ENCODE measurements around the gene SETD5. TPM values are rescaled to one million over a fixed set of nuclear protein-coding genes. Genes with fewer than 3 reads are reported as not detected.

The SETD5 gene
- total RNA-seq, 2 experiments from 2014 or later, result 98.0 to 103 TPM

DNA sequence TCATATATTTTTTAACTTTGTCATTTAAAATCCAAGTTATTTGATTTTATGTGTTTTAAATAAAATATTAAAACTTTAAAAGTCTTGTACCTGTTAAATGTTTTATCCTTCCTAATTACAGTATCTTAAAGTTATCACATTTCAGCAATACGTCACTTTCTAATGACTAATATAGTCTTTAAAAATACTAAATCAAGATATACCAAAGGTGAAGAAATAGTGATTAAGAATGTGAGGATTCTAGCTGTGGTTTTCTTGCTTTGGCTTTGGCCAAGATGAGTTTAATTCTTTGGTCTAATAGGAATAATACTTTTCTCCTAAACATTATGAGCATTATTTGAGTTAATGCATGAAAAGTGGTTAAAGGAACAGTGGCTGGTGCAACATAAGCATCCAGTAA is 13.9 kb downstream of the SETD5 start:
- no peaks in the 10 kb centered on the region for H3K27me3 Mint-ChIP-seq
- no peak for DNase-seq
- ChIA-PET POLR2A (no interaction called here), CTCF (no interaction called here)
- no peaks in the 10 kb centered on the region for H3K9me3 Mint-ChIP-seq
- H3K27ac Mint-ChIP-seq, result no peak overlapping the region
- H3K4me1 Mint-ChIP-seq (ENCODE audit: low read depth), result peaks cover 62% of the 10 kb centered on the region
- H3K4me3 Mint-ChIP-seq, result no peak overlapping the region
- peaks cover 12% of the 10 kb centered on the region for H3K36me3 Mint-ChIP-seq
- intact Hi-C loops (cut with micrococcal nuclease), result no loop called here

DNA sequence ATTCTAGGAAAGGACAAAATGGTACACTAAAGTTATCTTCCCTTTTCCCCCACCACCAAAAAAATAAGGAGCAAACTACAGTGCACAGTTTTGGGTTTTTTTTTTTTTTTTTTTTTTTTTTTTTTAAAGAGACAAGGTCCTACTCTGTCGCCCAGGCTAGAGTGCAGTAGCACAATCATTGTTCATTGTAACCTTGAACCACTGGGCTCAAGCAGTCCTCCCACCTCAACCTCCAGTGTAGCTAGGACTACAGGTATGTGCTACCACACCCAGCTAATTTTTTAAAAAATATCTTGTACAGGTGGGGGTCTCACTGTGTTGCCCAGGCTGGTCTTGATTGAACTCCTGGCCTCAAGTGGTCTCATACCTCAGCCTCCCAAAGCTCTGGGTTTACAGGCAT is 14.9 kb downstream of the SETD5 start:
- ChIA-PET POLR2A (no interaction called here), CTCF (interaction anchor here (1.4 kb wide), 1 partner anchor 13 kb away, joined by 4 read pairs; no protein-coding TSS in a partner anchor)
- Mint-ChIP-seq H3K27me3 (no peaks in the 10 kb centered on the region), H3K9me3 (no peaks in the 10 kb centered on the region), H3K4me3 (no peak overlapping the region), H3K4me1 (ENCODE audit: low read depth) (peaks cover 56% of the 10 kb centered on the region), H3K36me3 (peaks cover 14% of the 10 kb centered on the region), H3K27ac (no peak overlapping the region)
- intact Hi-C loops (cut with micrococcal nuclease), result no loop called here
- no peak for DNase-seq

GRCh38 chr3:9414826-9415225 is 17.4 kb downstream of the SETD5 start:
- Mint-ChIP-seq H3K9me3 (no peaks in the 10 kb centered on the region), H3K27me3 (no peaks in the 10 kb centered on the region), H3K4me1 (ENCODE audit: low read depth) (peaks cover 45% of the 10 kb centered on the region), H3K36me3 (peaks cover 13% of the 10 kb centered on the region), H3K27ac (no peak overlapping the region), H3K4me3 (no peak overlapping the region)
- no peak for DNase-seq
- CTCF ChIA-PET, result no interaction called here
- intact Hi-C loops (cut with micrococcal nuclease), result no loop called here
- POLR2A ChIA-PET, result no interaction called here

DNA sequence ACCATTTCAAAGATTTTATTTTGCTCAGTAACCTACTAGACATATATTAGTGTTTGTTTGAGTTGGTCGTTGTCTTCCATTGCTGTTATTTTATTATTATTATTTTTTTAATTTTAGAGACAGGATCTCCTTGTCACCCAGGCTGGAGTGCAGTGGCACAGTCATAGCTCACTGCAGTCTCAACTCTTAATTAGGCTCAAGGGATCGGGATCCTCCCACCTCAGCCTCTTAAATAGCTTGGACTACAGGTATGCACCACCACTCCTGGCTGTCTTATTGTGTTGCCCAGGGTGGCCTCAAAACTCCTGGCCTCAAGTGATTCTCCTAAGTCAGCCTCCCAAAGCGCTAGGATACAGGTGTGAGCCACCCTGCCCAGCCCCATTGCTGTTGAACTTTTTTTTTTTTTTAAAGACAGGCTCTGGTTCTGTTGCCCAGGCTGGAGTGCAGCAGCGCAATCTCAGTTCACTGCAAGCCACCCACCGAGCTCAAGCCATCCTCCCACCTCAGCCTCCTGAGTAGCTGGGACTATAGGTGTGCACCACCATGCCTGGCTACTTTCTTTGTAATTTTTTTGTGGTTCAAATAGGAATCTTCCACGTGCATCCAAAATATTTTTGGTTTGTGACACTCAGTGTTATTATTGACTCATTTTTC is 18.2 kb downstream of the SETD5 start:
- CTCF ChIA-PET, result interaction anchor here (0.6 to 1.2 kb wide), 2 partner anchors 16 to 19 kb away, joined by 3 read pairs; no protein-coding TSS in a partner anchor
- H3K4me1 Mint-ChIP-seq (ENCODE audit: low read depth), result peaks cover 44% of the 10 kb centered on the region

DNA sequence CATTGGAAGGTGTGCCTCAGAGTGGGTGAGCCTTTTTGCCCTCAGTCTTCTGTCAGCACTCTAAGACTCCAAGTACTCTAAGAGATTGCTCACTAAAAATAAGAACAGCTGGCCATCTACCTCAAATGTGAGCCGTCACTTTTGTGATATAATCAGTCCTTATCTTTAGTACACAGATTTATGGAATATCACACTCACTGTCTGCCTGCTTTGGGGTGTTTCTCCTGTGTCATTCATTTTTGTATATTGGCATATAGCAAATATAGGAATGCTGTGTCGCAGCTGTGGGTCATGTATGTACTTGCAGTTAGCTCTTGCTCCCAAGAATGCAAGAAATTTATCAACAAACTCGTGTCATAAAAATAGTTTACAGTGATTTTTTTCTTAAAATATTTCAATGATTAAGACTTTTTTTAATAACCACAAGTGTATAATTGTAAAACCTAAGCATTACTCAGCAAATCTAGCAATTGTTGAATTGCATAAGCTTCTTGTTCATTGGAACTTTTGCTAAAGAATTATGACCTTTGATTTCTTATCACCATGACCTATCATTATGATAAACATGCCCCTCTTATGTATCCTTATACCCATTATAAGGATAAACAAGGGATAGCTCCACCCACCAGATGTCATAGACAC is 18.8 kb downstream of the SETD5 start:
- DNase-seq, result no peak
- no peak overlapping the region for H3K4me3 Mint-ChIP-seq
- peaks cover 50% of the 10 kb centered on the region for H3K4me1 Mint-ChIP-seq (ENCODE audit: low read depth)
- peaks cover 12% of the 10 kb centered on the region for H3K36me3 Mint-ChIP-seq
- intact Hi-C loops (cut with micrococcal nuclease), result no loop called here
- POLR2A ChIA-PET, result interaction anchor here (0.8 to 1.7 kb wide), 6 partner anchors 11 to 53 kb away, joined by 3 to 7 read pairs (median 4); partner anchors contain the start of gene THUMPD3
- no peaks in the 10 kb centered on the region for H3K9me3 Mint-ChIP-seq
- H3K27me3 Mint-ChIP-seq, result no peaks in the 10 kb centered on the region
- peak overlapping the region; percentile 10 for H3K27ac Mint-ChIP-seq
- CTCF ChIA-PET, result interaction anchor here (0.9 to 1.2 kb wide), 2 partner anchors 20 to 63 kb away, joined by 3 read pairs; no protein-coding TSS in a partner anchor

More for the DNA sequence above, 18.2 kb downstream of the SETD5 start:
- no peak for DNase-seq
- Mint-ChIP-seq H3K9me3 (no peaks in the 10 kb centered on the region), H3K27me3 (no peaks in the 10 kb centered on the region), H3K27ac (peak overlapping the region; percentile 10), H3K4me3 (no peak overlapping the region), H3K36me3 (peaks cover 12% of the 10 kb centered on the region)
- intact Hi-C loops (cut with micrococcal nuclease), result no loop called here
- POLR2A ChIA-PET, result interaction anchor here (0.8 to 1.7 kb wide), 4 partner anchors 17 to 53 kb away, joined by 3 to 7 read pairs (median 4); partner anchors contain the start of gene THUMPD3

GRCh38 chr3:9420850-9421549 is 23.6 kb downstream of the SETD5 start:
- peaks cover 42% of the 10 kb centered on the region for H3K4me1 Mint-ChIP-seq (ENCODE audit: low read depth)
- CTCF ChIA-PET, result interaction anchor here (0.7 to 1.6 kb wide), 3 partner anchors 12 to 67 kb away, joined by 3 to 8 read pairs (median 7); partner anchors contain the start of gene THUMPD3

GRCh38 chr3:9422712-9423424 is 25.5 kb downstream of the SETD5 start:
- H3K27me3 Mint-ChIP-seq, result no peaks in the 10 kb centered on the region
- H3K27ac Mint-ChIP-seq, result peak overlapping the region; percentile 90
- DNase-seq, result peak; percentile 40
- ChIA-PET CTCF (interaction anchor here (1.1 kb wide), 1 partner anchor 19 kb away, joined by 3 read pairs; no protein-coding TSS in a partner anchor), POLR2A (no interaction called here)
- intact Hi-C loops (cut with micrococcal nuclease), result loop anchor here (1.0 to 5.0 kb wide), 3 partner anchors 25 to 70 kb away; no protein-coding TSS in a partner anchor
- H3K4me3 Mint-ChIP-seq, result no peak overlapping the region
- peaks cover 39% of the 10 kb centered on the region for H3K4me1 Mint-ChIP-seq (ENCODE audit: low read depth)
- no peaks in the 10 kb centered on the region for H3K9me3 Mint-ChIP-seq
- H3K36me3 Mint-ChIP-seq, result peaks cover 20% of the 10 kb centered on the region

More at GRCh38 chr3:9420850-9421549, 23.6 kb downstream of the SETD5 start:
- peaks cover 19% of the 10 kb centered on the region for H3K36me3 Mint-ChIP-seq
- no peaks in the 10 kb centered on the region for H3K27me3 Mint-ChIP-seq
- intact Hi-C loops (cut with micrococcal nuclease), result loop anchor here (1.0 to 5.0 kb wide), 2 partner anchors 19 to 34 kb away; no protein-coding TSS in a partner anchor
- no peaks in the 10 kb centered on the region for H3K9me3 Mint-ChIP-seq
- DNase-seq, result no peak
- H3K27ac Mint-ChIP-seq, result peak overlapping the region; percentile 50
- H3K4me3 Mint-ChIP-seq, result no peak overlapping the region
- POLR2A ChIA-PET, result interaction anchor here (0.6 to 2.0 kb wide), 4 partner anchors 20 to 58 kb away, joined by 3 to 9 read pairs (median 6); partner anchors contain the start of genes SETD5 and THUMPD3

GRCh38 chr3:9428411-9428810 is 31.0 kb downstream of the SETD5 start:
- intact Hi-C loops (cut with micrococcal nuclease), result no loop called here
- Mint-ChIP-seq H3K4me3 (no peak overlapping the region), H3K36me3 (peaks cover 48% of the 10 kb centered on the region), H3K4me1 (ENCODE audit: low read depth) (peaks cover 3% of the 10 kb centered on the region), H3K27me3 (no peaks in the 10 kb centered on the region), H3K9me3 (no peaks in the 10 kb centered on the region), H3K27ac (no peak overlapping the region)
- ChIA-PET CTCF (no interaction called here), POLR2A (no interaction called here)
- DNase-seq, result no peak

DNA sequence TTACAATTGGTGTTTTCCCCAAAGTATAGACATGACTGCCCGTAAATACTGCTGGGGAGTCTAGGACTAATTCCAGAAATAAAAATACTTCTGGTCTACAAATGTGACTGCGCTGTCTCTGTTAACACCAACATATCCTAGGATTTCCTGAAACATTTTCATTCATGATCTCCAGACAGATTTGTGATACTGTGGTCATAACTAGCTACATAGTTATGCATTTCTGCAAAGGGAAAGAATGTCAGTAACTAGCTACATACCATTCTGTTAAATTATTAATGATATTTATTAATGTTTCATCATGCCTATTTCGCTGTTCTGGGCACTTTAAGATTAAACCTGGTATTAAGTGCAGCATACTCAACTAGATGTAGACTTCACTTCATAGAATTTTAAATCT is 33.3 kb downstream of the SETD5 start:
- Mint-ChIP-seq H3K4me3 (no peak overlapping the region), H3K36me3 (peaks cover 57% of the 10 kb centered on the region), H3K27me3 (no peaks in the 10 kb centered on the region), H3K9me3 (no peaks in the 10 kb centered on the region), H3K4me1 (ENCODE audit: low read depth) (peaks cover 2% of the 10 kb centered on the region), H3K27ac (no peak overlapping the region)
- ChIA-PET POLR2A (no interaction called here), CTCF (no interaction called here)
- no peak for DNase-seq
- intact Hi-C loops (cut with micrococcal nuclease), result loop anchor here (5.0 kb wide), 1 partner anchor 37 kb away; no protein-coding TSS in a partner anchor

GRCh38 chr3:9433627-9434521 is 36.5 kb downstream of the SETD5 start:
- POLR2A ChIA-PET, result no interaction called here
- Mint-ChIP-seq H3K27ac (no peak overlapping the region), H3K36me3 (peaks cover 60% of the 10 kb centered on the region)

DNA sequence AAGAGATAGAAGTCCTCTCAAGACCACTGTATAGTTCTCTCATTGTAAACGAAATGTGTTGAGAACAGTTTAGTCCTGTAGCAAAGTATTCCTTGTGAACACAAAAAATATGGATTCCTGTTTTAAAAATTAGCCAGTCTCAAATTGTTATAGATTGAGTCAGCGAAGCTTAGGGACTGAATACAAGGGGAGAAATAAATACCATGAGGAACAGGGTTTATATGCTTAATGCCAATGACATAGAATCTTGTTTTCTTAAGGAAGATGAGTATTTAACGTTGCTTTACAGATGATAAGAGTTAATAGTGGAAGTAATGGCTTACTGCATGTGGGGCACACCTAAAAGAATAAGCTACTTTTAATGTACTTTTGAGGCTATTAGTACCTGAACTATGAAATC is 37.9 kb downstream of the SETD5 start:
- no peak for DNase-seq
- ChIA-PET POLR2A (interaction anchor here (0.6 kb wide), 1 partner anchor 47 kb away, joined by 4 read pairs; no protein-coding TSS in a partner anchor), CTCF (interaction anchor here (1.2 kb wide), 1 partner anchor 82 kb away, joined by 3 read pairs; no protein-coding TSS in a partner anchor)
- Mint-ChIP-seq H3K9me3 (no peaks in the 10 kb centered on the region), H3K4me1 (ENCODE audit: low read depth) (peaks cover 4% of the 10 kb centered on the region), H3K4me3 (no peak overlapping the region), H3K27ac (no peak overlapping the region), H3K36me3 (peaks cover 57% of the 10 kb centered on the region), H3K27me3 (no peaks in the 10 kb centered on the region)
- intact Hi-C loops (cut with micrococcal nuclease), result no loop called here

More at GRCh38 chr3:9433627-9434521, 36.5 kb downstream of the SETD5 start:
- CTCF ChIA-PET, result no interaction called here
- DNase-seq, result no peak
- Mint-ChIP-seq H3K4me1 (ENCODE audit: low read depth) (peaks cover 4% of the 10 kb centered on the region), H3K27me3 (no peaks in the 10 kb centered on the region), H3K9me3 (no peaks in the 10 kb centered on the region), H3K4me3 (no peak overlapping the region)
- intact Hi-C loops (cut with micrococcal nuclease), result loop anchor here (5.0 kb wide), 1 partner anchor 33 kb away; no protein-coding TSS in a partner anchor
